GM12878 (cell line): Measurements from ENCODE around the gene WDR38. TPM values are rescaled to one million over a fixed set of nuclear protein-coding genes. Genes with fewer than 3 reads are reported as not detected.
A peak's percentile ranks its signal among the peaks of the same experiment; 100 is the strongest.

Experiments used
- BCL11A ChIP-seq: IDR thresholded peaks from 2 replicates; pipeline ENCODE4 v1.6.1; 2011; ENCODE audit warnings: low read depth, low read length
- BHLHE40 ChIP-seq, 2 experiments: fragments of 450-650 bp in 1 of 2; IDR thresholded peaks; 2 replicates each; pipeline ENCODE4 v1.6.1; 2011 to 2017; ENCODE audit warnings: low read depth in 2 of 2, borderline replicate concordance in 1 of 2, improper control_type of control experiment in 1 of 2, low read length in 1 of 2, mild to moderate bottlenecking in 1 of 2
- CBFB ChIP-seq: IDR thresholded peaks from 2 replicates; pipeline ENCODE4 v1.6.1; 2016; ENCODE audit warnings: antibody characterized with exemption, low read depth
- E2F8 ChIP-seq: fragments of 450-650 bp; IDR thresholded peaks from 2 replicates; pipeline ENCODE4 v1.6.1; 2018; ENCODE audit warnings: mild to moderate bottlenecking, low read depth, moderate library complexity; ENCODE audit not compliant: partially characterized antibody
- ELK1 ChIP-seq: IDR thresholded peaks from 2 replicates; pipeline ENCODE4 v1.6.1; 2012; ENCODE audit warnings: low read depth, low read length, improper control_type of control experiment
- EP300 ChIP-seq, 2 experiments: fragments of 150-350 bp in 1 of 2; IDR thresholded peaks; 2 replicates each; pipeline ENCODE4 v1.6.1; 2011 to 2012; ENCODE audit warnings: low read depth in 2 of 2, low read length in 2 of 2, borderline replicate concordance in 1 of 2, improper control_type of control experiment in 1 of 2, inconsistent platforms in 1 of 2; ENCODE audit not compliant: control insufficient read depth in 1 of 2
- ESRRA ChIP-seq: IDR thresholded peaks from 2 replicates; pipeline ENCODE4 v1.6.1; 2012; ENCODE audit warnings: mild to moderate bottlenecking, low read length, improper control_type of control experiment
- HSF1 ChIP-seq: fragments of 150-350 bp; IDR thresholded peaks from 2 replicates; pipeline ENCODE4 v1.6.1; 2014; ENCODE audit warnings: mild to moderate bottlenecking, low read depth, low read length
- IRF4 ChIP-seq: IDR thresholded peaks from 2 replicates; pipeline ENCODE4 v1.6.1; 2011; ENCODE audit warnings: low read depth, low read length
- MEF2A ChIP-seq: IDR thresholded peaks from 2 replicates; pipeline ENCODE4 v1.6.1; 2011; ENCODE audit warnings: low read depth, mild to moderate bottlenecking, low read length, moderate library complexity; ENCODE audit not compliant: insufficient read depth
- NFYB ChIP-seq: IDR thresholded peaks from 2 replicates; pipeline ENCODE4 v1.6.1; 2011; ENCODE audit warnings: low read depth, mild to moderate bottlenecking, low read length, improper control_type of control experiment, moderate library complexity; ENCODE audit not compliant: insufficient read depth
- NRF1 ChIP-seq: conservative IDR thresholded peaks from 2 replicates; pipeline ENCODE4 v1.6.1; 2011; ENCODE audit warnings: mild to moderate bottlenecking, low read depth, low read length, improper control_type of control experiment
- PKNOX1 ChIP-seq: fragments of 450-650 bp; IDR thresholded peaks from 2 replicates; pipeline ENCODE4 v1.6.1; 2016; ENCODE audit warnings: mild to moderate bottlenecking
- PML ChIP-seq: IDR thresholded peaks from 2 replicates; pipeline ENCODE4 v1.6.1; 2012; ENCODE audit warnings: low read length, inconsistent platforms
- POLR2AphosphoS5 ChIP-seq: IDR thresholded peaks from 2 replicates; pipeline ENCODE4 v1.6.1; 2011; ENCODE audit warnings: mild to moderate bottlenecking, low read length, inconsistent platforms
- SIN3A ChIP-seq: IDR thresholded peaks from 2 replicates; pipeline ENCODE4 v1.6.1; 2012; ENCODE audit warnings: low read depth, low read length, improper control_type of control experiment
- SMAD5 ChIP-seq: IDR thresholded peaks from 2 replicates; pipeline ENCODE4 v1.6.1; 2016; ENCODE audit warnings: antibody characterized with exemption, low read depth
- SUZ12 ChIP-seq: fragments of 200-600 bp; sonication (generic); IDR thresholded peaks from one replicate; pipeline ENCODE4 v1.6.1; 2018; ENCODE audit warnings: antibody characterized with exemption, mild to moderate bottlenecking; ENCODE audit not compliant: unreplicated experiment
- TAF1 ChIP-seq: IDR thresholded peaks from 2 replicates; pipeline ENCODE4 v1.6.1; 2011; ENCODE audit warnings: mild to moderate bottlenecking, low read depth, low read length, borderline replicate concordance
- TBL1XR1 ChIP-seq: IDR thresholded peaks from 2 replicates; pipeline ENCODE4 v1.6.1; 2012; ENCODE audit warnings: low read depth, low read length, improper control_type of control experiment
- TCF12 ChIP-seq: IDR thresholded peaks from 2 replicates; pipeline ENCODE4 v1.6.1; 2011; ENCODE audit warnings: low read depth, mild to moderate bottlenecking, low read length
- TCF3 ChIP-seq: IDR thresholded peaks from 2 replicates; pipeline ENCODE4 v1.6.1; 2012; ENCODE audit warnings: low read depth, mild to moderate bottlenecking, low read length, borderline replicate concordance; ENCODE audit not compliant: insufficient read depth
- TCF7 ChIP-seq: IDR thresholded peaks from 2 replicates; pipeline ENCODE4 v1.6.1; 2014; ENCODE audit warnings: antibody characterized with exemption, borderline replicate concordance
- polyA plus RNA-seq, 11 experiments: library from polyadenylated mRNA; depleted of rRNA in 4 of 11; unstranded in 6 of 11; stranded (reverse) in 5 of 11; fragments of >200 nt; fragmentation: Nextera tagmentation in 4 of 11; fragmentation: Illumina TruSeq in 1 of 11; extraction: Ambion mirVana in 4 of 11; extraction: Trizol in 1 of 11; gene quantifications; 1 replicate in 1 of 11; 2 replicates in 10 of 11; pipeline versions ENCODE4 v1.2.1 to v1.2.3, GENCODE V29; 2011 to 2016; ENCODE audit warnings: inconsistent platforms in 2 of 11, missing spikeins in 2 of 11, low read depth in 1 of 11
- total RNA-seq, 4 experiments: library from RNA; depleted of rRNA in 3 of 4; stranded (reverse); fragments of >200 nt in 3 of 4; fragmentation: Illumina TruSeq in 1 of 4; extraction: Trizol in 1 of 4; gene quantifications; 2 replicates each; pipeline versions ENCODE4 v1.2.1 to v1.2.3, GENCODE V29; 2013 to 2021

Gene WDR38
- total and polyA plus RNA-seq, 10 of the 15 experiments (the other 5 are each of a cell fraction or from before 2014, with no cell fraction given), result not detected

GRCh38 chr9:124868511-124869465 lies 15.5 kb downstream of the WDR38 start (continued):
- no peak for TF ChIP-seq SIN3A
- no peak for TF ChIP-seq PML
- TF ChIP-seq NFYB, result no peak
- TF ChIP-seq TAF1, result peak; percentile 94; the same call in 1 of the 2 replicates
- peak; percentile 79 for TF ChIP-seq CBFB
- TF ChIP-seq MEF2A, result peak; percentile 64; the same call in 1 of the 2 replicates
- no peak for TF ChIP-seq HSF1
- TF ChIP-seq TBL1XR1, result no peak; the same call in 1 of the 2 replicates
- TF ChIP-seq E2F8, result no peak
- peak; percentile 39 for TF ChIP-seq NRF1
- TF ChIP-seq BHLHE40 (IDR thresholded peaks at IDR 0.05; ENCODE audit: borderline replicate concordance in 1 of 2, low read depth in 2 of 2, low read length in 1 of 2), result peak; percentile 30 to 83; a peak in 3 of 4 replicates
- no peak for TF ChIP-seq ESRRA
- no peak for TF ChIP-seq SUZ12
- TF ChIP-seq PKNOX1, result peak; percentile 27; the same call in 1 of the 2 replicates
- peak; percentile 97 for TF ChIP-seq ELK1
- TF ChIP-seq SMAD5, result no peak; the same call in none of the 2 replicates
- TF ChIP-seq EP300 (IDR thresholded peaks at IDR 0.05; ENCODE audit: borderline replicate concordance in 1 of 2, control insufficient read depth in 1 of 2, low read depth in 2 of 2, low read length in 2 of 2), result no peak
- no peak for TF ChIP-seq IRF4
- TF ChIP-seq BCL11A, result no peak
- no peak for TF ChIP-seq TCF7
- TF ChIP-seq TCF3, result peak; percentile 93
- peak; percentile 96 for TF ChIP-seq POLR2AphosphoS5
- TF ChIP-seq TCF12, result peak; percentile 80
